Cardiac muscle cell (in vitro differentiated cells and primary cell): ENCODE measurements around the gene KRT5. TPM values are rescaled to one million over a fixed set of nuclear protein-coding genes. Genes with fewer than 3 reads are reported as not detected.

Source experiments
- DNase-seq, 2 donors: peaks; one replicate each; pipeline versions ENCODE4 v3.0.0 to v3.0.0-alpha.2; 2010 to 2017; ENCODE audit warnings: low read depth in 1 of 2, low spot score in 1 of 2
- H3K27ac ChIP-seq: fragments of 200-600 bp; sonication (generic); 2 replicates; pipeline ENCODE4 v1.5.1; 2016
- H3K27me3 ChIP-seq: fragments of 200-600 bp; sonication (generic); 2 replicates; pipeline ENCODE4 v1.6.0; 2016; ENCODE audit warnings: control low read depth
- H3K36me3 ChIP-seq: fragments of 200-600 bp; sonication (generic); 2 replicates; pipeline ENCODE4 v1.5.1; 2016; ENCODE audit warnings: control low read depth
- H3K4me1 ChIP-seq: fragments of 200-600 bp; sonication (generic); 2 replicates; pipeline ENCODE4 v1.8.1; 2017; ENCODE audit warnings: low read depth, mild to moderate bottlenecking, mixed run types
- H3K4me3 ChIP-seq: fragments of 200-600 bp; sonication (generic); 2 replicates; pipeline ENCODE4 v1.5.1; 2016; ENCODE audit warnings: mild to moderate bottlenecking
- H3K9me3 ChIP-seq: fragments of 200-600 bp; sonication (generic); 2 replicates; pipeline ENCODE4 v1.5.1; 2017; ENCODE audit warnings: low read depth, mild to moderate bottlenecking, control low read depth
- polyA plus RNA-seq: library from polyadenylated mRNA; unstranded; fragments of >200 nt; fragmentation: Nextera tagmentation; extraction: Ambion mirVana; gene quantifications from 2 replicates; pipeline ENCODE4 v1.2.1, GENCODE V29; 2016
- total RNA-seq: library from RNA; depleted of rRNA; stranded (reverse); fragments of >200 nt; gene quantifications from 2 replicates; pipeline ENCODE4 v1.2.3, GENCODE V29; 2016
- TF ChIP-seq, protein P1 (sequence below): IDR thresholded peaks from 2 replicates; pipeline ENCODE4 v1.5.1; 2012; ENCODE audit warnings: low read depth, mild to moderate bottlenecking, low read length

KRT5 gene
- total and polyA plus RNA-seq, 2 experiments from 2014 or later, result 0.23 TPM; not detected in 1

- no peaks in the 10 kb centered on the region for H3K36me3 ChIP-seq
- TF ChIP-seq, protein P1, sequence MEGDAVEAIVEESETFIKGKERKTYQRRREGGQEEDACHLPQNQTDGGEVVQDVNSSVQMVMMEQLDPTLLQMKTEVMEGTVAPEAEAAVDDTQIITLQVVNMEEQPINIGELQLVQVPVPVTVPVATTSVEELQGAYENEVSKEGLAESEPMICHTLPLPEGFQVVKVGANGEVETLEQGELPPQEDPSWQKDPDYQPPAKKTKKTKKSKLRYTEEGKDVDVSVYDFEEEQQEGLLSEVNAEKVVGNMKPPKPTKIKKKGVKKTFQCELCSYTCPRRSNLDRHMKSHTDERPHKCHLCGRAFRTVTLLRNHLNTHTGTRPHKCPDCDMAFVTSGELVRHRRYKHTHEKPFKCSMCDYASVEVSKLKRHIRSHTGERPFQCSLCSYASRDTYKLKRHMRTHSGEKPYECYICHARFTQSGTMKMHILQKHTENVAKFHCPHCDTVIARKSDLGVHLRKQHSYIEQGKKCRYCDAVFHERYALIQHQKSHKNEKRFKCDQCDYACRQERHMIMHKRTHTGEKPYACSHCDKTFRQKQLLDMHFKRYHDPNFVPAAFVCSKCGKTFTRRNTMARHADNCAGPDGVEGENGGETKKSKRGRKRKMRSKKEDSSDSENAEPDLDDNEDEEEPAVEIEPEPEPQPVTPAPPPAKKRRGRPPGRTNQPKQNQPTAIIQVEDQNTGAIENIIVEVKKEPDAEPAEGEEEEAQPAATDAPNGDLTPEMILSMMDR, result no peak
- H3K27me3 ChIP-seq, result peaks cover 2% of the 10 kb centered on the region
- no peak overlapping the region for H3K4me3 ChIP-seq
- H3K27ac ChIP-seq, result no peak overlapping the region
- H3K4me1 ChIP-seq, result no peaks in the 10 kb centered on the region
- DNase-seq, result no peak
- H3K9me3 ChIP-seq, result no peaks in the 10 kb centered on the region
Observed at GRCh38 chr12:52524241-52524897, 4.2 kb upstream of the KRT5 start.

DNA sequence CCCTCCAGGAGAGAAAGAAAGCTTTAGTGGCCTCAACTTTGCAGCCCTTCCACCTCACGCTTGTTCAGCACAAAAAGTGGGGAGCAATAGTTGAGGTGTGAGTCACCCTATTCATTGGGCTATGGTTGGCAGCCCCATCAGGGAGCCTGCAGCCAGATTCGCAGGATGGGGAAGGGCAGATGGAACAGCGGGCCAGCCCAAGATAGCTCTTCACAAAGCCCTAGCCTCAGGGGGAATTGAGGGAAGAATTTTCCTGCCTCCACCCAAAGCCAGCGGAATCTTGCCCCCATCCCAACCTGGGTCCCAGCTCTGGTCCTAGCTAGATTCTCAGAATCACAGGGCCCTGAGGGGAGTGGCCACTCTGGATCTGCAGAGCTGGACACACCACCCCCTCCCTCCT, 3.6 kb upstream of the KRT5 start:
- Histone ChIP-seq H3K4me3 (no peak overlapping the region), H3K27me3 (peaks cover 3% of the 10 kb centered on the region), H3K36me3 (no peaks in the 10 kb centered on the region), H3K27ac (no peak overlapping the region), H3K9me3 (no peaks in the 10 kb centered on the region), H3K4me1 (no peaks in the 10 kb centered on the region)
- no peak for DNase-seq
- TF ChIP-seq, protein P1, result no peak

DNA sequence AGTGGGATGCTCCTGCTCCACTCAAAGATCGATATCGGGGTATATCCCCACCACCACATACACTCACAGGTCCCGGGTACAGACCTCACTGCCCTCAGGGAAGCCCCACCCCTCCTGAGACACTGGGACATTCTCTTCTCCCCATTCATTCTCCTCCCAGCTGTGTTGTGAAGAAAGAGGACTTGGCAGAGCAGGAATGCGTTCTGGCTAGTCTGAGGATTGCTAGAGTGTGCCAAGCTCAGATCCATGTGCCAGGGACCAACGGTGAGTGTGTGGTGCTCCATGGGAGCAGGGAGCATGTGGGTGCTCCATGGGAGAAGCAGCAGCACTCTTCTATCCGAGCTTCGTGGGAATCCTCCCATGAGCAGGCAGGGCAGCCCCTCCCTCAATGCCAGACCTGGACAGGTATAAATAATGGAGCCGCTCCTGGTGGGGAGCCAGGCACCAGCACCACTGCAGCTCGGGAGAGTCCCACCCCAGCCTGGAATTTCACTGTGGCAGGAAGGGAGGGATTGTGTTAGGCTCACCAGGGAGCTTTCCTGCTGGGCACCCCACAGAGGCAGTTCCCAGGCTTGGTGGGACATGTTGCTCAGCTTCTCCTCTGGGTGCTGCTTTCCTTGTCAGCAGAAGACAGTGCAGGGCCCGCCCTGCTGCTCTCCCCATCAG, 2.3 kb upstream of the KRT5 start:
- TF ChIP-seq, protein P1, result no peak
- DNase-seq, result peak in 1 of 2 donors; percentile 49
- H3K4me1 ChIP-seq, result no peaks in the 10 kb centered on the region
- no peak overlapping the region for H3K27ac ChIP-seq
- no peaks in the 10 kb centered on the region for H3K36me3 ChIP-seq
- H3K27me3 ChIP-seq, result peaks cover 3% of the 10 kb centered on the region
- H3K4me3 ChIP-seq, result no peak overlapping the region
- H3K9me3 ChIP-seq, result no peaks in the 10 kb centered on the region

GRCh38 chr12:52521568-52522266, 1.5 kb upstream of the KRT5 start:
- H3K27ac ChIP-seq, result no peak overlapping the region
- no peaks in the 10 kb centered on the region for H3K4me1 ChIP-seq
- TF ChIP-seq, protein P1, result no peak
- peak in 1 of 2 donors; percentile 52 for DNase-seq
- peaks cover 3% of the 10 kb centered on the region for H3K27me3 ChIP-seq
- no peak overlapping the region for H3K4me3 ChIP-seq
- H3K9me3 ChIP-seq, result no peaks in the 10 kb centered on the region
- no peaks in the 10 kb centered on the region for H3K36me3 ChIP-seq

- no peaks in the 10 kb centered on the region for H3K4me1 ChIP-seq
- TF ChIP-seq, protein P1, result no peak
- no peaks in the 10 kb centered on the region for H3K9me3 ChIP-seq
- peak in 1 of 2 donors; percentile 67 for DNase-seq
- H3K27ac ChIP-seq, result no peak overlapping the region
- peaks cover 3% of the 10 kb centered on the region for H3K27me3 ChIP-seq
- H3K36me3 ChIP-seq, result no peaks in the 10 kb centered on the region
- H3K4me3 ChIP-seq, result no peak overlapping the region
Observed at GRCh38 chr12:52521175-52521567, 977 bp upstream of the KRT5 start.
